ENCODE data around the gene CBLB.

DNA sequence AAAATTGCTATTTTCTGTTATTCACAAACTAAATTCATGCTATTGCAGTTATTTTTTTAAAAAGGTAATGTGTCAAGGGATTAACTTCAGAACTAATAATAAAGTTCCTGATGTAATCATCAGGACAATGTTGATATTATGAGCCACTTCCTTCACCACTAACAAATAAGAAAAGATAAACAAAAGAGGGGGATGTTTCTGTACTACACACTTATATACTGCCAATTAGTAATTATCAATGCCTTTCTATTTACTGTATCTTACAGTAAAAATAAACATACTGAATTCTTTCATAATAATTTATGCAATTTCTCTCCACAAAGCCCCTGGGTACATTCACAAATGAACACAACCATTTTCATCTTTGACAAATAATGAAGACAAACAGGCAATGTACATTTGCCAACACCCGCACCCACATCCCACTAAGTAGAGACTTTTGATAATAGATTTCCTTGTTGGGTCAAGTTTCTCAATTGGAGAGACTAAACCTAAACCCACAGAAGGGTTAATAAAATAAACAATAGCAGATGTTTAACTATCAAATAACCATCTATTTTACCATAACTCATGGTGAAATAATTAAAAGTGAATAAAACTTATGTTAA lies 3.7 kb downstream of the CBLB start:
- TF ChIP-seq, protein P1, sequence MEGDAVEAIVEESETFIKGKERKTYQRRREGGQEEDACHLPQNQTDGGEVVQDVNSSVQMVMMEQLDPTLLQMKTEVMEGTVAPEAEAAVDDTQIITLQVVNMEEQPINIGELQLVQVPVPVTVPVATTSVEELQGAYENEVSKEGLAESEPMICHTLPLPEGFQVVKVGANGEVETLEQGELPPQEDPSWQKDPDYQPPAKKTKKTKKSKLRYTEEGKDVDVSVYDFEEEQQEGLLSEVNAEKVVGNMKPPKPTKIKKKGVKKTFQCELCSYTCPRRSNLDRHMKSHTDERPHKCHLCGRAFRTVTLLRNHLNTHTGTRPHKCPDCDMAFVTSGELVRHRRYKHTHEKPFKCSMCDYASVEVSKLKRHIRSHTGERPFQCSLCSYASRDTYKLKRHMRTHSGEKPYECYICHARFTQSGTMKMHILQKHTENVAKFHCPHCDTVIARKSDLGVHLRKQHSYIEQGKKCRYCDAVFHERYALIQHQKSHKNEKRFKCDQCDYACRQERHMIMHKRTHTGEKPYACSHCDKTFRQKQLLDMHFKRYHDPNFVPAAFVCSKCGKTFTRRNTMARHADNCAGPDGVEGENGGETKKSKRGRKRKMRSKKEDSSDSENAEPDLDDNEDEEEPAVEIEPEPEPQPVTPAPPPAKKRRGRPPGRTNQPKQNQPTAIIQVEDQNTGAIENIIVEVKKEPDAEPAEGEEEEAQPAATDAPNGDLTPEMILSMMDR (conservative IDR thresholded peaks at IDR 0.05) = no peak
- no peak for TF ChIP-seq ZFX (IDR thresholded peaks at IDR 0.05)

All from C4-2B (cell line).